Inflammatory macrophage treated with lipopolysaccharide for 4 hours (primary cell): Measurements from ENCODE around the gene NANOG.
"Not testable (repeated sequence)": the region's sequence is repeated elsewhere in the genome, so short reads cannot be mapped to it uniquely, and the experiment has no call there.

Experiments used
- DNase-seq: peaks from one replicate; pipeline ENCODE4 v3.0.0-alpha.2; 2020

NANOG gene

GRCh38 chr12:7788884-7789528 is at the start of gene NANOG:
TSS of gene NANOG (plus strand) at chr12:7789402. CDS start at chr12:7789615, 213 bp downstream.
- DNase-seq, result not testable (repeated sequence)

GRCh38 chr12:7747246-7747645 is 42.0 kb upstream of the NANOG start, which contains the start of gene CLEC4C:
TSS of gene CLEC4C (minus strand) at chr12:7747375. CDS start at chr12:7747348, 27 bp downstream.
- DNase-seq, result peak; percentile 77

GRCh38 chr12:7748852-7749251 is 40.4 kb upstream of the NANOG start:
- DNase-seq, result no peak

GRCh38 chr12:7749442-7749841 is 39.8 kb upstream of the NANOG start:
- no peak for DNase-seq

- no peak for DNase-seq
Observed at GRCh38 chr12:7750350-7750749, 38.9 kb upstream of the NANOG start.

- DNase-seq, result no peak
Observed at GRCh38 chr12:7751394-7751793, 37.8 kb upstream of the NANOG start.

GRCh38 chr12:7751941-7752922 is 37.0 kb upstream of the NANOG start:
- DNase-seq, result not testable (repeated sequence)

- not testable (repeated sequence) for DNase-seq
Observed at GRCh38 chr12:7755668-7756067, 33.5 kb upstream of the NANOG start.

- no peak for DNase-seq
Observed at GRCh38 chr12:7756993-7757392, 32.2 kb upstream of the NANOG start.

GRCh38 chr12:7758766-7759140 is 30.4 kb upstream of the NANOG start:
- peak; percentile 6 for DNase-seq

- no peak for DNase-seq
Observed at GRCh38 chr12:7769999-7770398, 19.2 kb upstream of the NANOG start.

- no peak for DNase-seq
Observed at GRCh38 chr12:7781274-7781673, 7.9 kb upstream of the NANOG start.

- DNase-seq, result no peak
Observed at GRCh38 chr12:7782055-7782454, 7.1 kb upstream of the NANOG start.

- DNase-seq, result not testable (repeated sequence)
Observed at GRCh38 chr12:7783433-7783832, 5.8 kb upstream of the NANOG start.

- peak; percentile 21 for DNase-seq
Observed at GRCh38 chr12:7784701-7785100, 4.5 kb upstream of the NANOG start.

- DNase-seq, result peak; percentile 89
Observed at GRCh38 chr12:7787574-7788293, 1.5 kb upstream of the NANOG start.

- DNase-seq, result no peak
Observed at GRCh38 chr12:7788294-7788660, 925 bp upstream of the NANOG start.

GRCh38 chr12:7793211-7793610 is 4.0 kb downstream of the NANOG start:
- DNase-seq, result peak; percentile 42

GRCh38 chr12:7797269-7797668 is 8.1 kb downstream of the NANOG start:
- DNase-seq, result not testable (repeated sequence)

- no peak for DNase-seq
Observed at GRCh38 chr12:7797698-7798398, 8.6 kb downstream of the NANOG start.

- DNase-seq, result not testable (repeated sequence)
Observed at GRCh38 chr12:7798750-7799308, 9.6 kb downstream of the NANOG start.

- DNase-seq, result no peak
Observed at GRCh38 chr12:7801460-7801859, 12.3 kb downstream of the NANOG start.
